Pericardium fibroblast (primary cell): ENCODE results near the gene NEB. TPM values are rescaled to one million over a fixed set of nuclear protein-coding genes. Genes with fewer than 3 reads are reported as not detected.

Source experiments
- total RNA-seq: library from RNA; depleted of rRNA; stranded (reverse); fragments of >200 nt; gene quantifications from 2 replicates; pipeline ENCODE4 v1.2.3, GENCODE V29; 2015

The NEB gene, protein sequence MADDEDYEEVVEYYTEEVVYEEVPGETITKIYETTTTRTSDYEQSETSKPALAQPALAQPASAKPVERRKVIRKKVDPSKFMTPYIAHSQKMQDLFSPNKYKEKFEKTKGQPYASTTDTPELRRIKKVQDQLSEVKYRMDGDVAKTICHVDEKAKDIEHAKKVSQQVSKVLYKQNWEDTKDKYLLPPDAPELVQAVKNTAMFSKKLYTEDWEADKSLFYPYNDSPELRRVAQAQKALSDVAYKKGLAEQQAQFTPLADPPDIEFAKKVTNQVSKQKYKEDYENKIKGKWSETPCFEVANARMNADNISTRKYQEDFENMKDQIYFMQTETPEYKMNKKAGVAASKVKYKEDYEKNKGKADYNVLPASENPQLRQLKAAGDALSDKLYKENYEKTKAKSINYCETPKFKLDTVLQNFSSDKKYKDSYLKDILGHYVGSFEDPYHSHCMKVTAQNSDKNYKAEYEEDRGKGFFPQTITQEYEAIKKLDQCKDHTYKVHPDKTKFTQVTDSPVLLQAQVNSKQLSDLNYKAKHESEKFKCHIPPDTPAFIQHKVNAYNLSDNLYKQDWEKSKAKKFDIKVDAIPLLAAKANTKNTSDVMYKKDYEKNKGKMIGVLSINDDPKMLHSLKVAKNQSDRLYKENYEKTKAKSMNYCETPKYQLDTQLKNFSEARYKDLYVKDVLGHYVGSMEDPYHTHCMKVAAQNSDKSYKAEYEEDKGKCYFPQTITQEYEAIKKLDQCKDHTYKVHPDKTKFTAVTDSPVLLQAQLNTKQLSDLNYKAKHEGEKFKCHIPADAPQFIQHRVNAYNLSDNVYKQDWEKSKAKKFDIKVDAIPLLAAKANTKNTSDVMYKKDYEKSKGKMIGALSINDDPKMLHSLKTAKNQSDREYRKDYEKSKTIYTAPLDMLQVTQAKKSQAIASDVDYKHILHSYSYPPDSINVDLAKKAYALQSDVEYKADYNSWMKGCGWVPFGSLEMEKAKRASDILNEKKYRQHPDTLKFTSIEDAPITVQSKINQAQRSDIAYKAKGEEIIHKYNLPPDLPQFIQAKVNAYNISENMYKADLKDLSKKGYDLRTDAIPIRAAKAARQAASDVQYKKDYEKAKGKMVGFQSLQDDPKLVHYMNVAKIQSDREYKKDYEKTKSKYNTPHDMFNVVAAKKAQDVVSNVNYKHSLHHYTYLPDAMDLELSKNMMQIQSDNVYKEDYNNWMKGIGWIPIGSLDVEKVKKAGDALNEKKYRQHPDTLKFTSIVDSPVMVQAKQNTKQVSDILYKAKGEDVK (N-terminal part only)
- 0.12 and 3.5 TPM in 2 replicates for total RNA-seq

DNA sequence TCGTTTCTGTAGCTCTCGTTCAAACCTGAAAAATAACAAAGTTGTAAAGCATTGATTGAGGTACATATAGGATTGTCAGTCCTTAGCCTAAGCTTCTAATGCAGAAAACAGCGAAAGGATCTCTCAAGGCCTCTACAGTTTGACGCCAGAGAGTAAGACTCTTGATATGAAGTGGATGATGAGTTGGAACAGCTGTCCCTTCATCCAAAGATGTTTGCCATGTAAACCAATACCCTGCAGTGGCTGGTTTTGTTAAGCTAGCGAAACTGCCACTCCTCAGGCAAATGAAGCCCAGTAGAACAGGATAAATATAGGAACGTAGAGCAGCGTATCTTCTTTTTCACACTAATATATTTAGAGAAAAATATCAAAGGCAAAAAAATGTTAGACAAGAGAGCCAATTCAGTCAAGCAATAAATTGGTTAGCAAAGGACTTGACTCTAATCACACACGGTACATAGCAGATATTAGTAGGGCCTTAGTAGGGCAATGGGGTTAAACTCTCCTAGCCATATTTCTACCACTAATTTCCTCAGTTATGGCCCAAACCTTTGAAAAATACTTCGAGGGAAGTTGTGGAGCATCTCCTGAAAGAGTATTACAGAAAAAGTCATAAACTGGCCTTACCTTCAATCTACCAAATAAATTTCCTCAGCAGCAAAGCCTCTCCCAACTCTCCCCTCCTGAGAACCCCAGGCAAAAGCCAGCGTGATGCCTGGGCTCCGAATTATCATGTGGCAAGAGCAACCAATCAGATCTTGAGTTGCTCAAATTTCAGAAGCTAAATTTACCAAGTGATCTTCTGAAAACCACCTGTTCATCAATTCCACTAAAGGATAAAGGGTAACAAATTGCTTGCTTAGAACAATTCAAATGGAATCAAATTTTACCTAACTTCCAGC, at the start of gene NEB:
Gene NEB, minus strand, starts transcription at position 706 of the 902 bp plus-strand sequence. CDS start 1,320 bp downstream, outside the sequence.

Other genes with a start within 250 kb of the NEB start
- gene ARL5A, start 93.9 kb upstream of the NEB start, total RNA-seq, result 42.9 and 50.1 TPM in 2 replicates